ENCODE measurements around the gene ZNF593OS. TPM values are rescaled to one million over a fixed set of nuclear protein-coding genes. Genes with fewer than 3 reads are reported as not detected.

The ZNF593OS gene
- total RNA-seq, 1 experiment from 2014 or later: not detected

DNA sequence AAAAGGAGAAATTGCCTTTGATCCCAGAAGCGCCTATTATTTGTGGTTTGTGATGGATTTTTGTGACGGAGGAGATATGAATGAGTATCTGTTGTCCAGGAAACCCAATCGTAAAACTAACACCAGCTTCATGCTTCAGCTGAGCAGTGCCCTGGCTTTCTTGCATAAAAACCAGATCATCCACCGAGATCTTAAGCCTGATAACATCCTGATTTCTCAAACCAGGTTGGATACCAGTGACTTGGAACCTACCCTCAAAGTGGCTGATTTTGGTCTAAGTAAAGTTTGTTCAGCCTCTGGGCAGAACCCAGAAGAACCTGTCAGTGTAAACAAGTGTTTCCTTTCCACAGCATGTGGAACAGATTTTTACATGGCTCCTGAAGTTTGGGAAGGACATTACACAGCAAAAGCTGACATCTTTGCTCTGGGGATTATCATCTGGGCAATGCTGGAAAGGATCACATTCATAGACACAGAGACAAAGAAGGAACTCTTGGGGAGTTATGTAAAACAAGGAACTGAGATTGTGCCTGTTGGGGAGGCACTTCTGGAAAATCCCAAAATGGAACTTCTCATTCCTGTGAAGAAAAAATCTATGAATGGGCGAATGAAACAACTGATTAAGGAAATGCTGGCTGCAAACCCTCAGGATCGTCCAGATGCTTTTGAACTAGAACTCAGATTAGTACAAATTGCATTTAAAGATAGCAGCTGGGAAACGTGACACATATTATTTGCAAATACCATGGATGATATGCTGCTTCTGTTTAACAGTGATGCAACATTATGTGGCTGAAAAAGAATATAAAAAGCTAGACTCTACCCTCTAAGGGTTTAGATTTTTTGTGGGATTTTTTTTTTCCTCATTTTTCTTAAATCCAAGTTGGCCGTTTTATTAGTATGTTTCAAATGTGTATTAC lies 49.5 kb downstream of the ZNF593OS start:
- no peak overlapping the region for H3K27ac ChIP-seq (ENCODE audit: insufficient read length, low read depth, low read length)
- H3K23me2 ChIP-seq (ENCODE audit: insufficient read length, low read depth, low read length, poor library complexity, severe bottlenecking): no peaks in the 10 kb centered on the region
- TF ChIP-seq, protein P1, sequence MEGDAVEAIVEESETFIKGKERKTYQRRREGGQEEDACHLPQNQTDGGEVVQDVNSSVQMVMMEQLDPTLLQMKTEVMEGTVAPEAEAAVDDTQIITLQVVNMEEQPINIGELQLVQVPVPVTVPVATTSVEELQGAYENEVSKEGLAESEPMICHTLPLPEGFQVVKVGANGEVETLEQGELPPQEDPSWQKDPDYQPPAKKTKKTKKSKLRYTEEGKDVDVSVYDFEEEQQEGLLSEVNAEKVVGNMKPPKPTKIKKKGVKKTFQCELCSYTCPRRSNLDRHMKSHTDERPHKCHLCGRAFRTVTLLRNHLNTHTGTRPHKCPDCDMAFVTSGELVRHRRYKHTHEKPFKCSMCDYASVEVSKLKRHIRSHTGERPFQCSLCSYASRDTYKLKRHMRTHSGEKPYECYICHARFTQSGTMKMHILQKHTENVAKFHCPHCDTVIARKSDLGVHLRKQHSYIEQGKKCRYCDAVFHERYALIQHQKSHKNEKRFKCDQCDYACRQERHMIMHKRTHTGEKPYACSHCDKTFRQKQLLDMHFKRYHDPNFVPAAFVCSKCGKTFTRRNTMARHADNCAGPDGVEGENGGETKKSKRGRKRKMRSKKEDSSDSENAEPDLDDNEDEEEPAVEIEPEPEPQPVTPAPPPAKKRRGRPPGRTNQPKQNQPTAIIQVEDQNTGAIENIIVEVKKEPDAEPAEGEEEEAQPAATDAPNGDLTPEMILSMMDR (conservative IDR thresholded peaks at IDR 0.05): no peak

More for the DNA sequence above, 49.5 kb downstream of the ZNF593OS start:
- Histone ChIP-seq H3K27me3 (ENCODE audit: insufficient read depth, low read length) (no peaks in the 10 kb centered on the region), H3K23ac (ENCODE audit: insufficient read length, low read depth, low read length) (no peak overlapping the region), H3K9me3 (ENCODE audit: control insufficient read depth, low read depth, low read length) (no peaks in the 10 kb centered on the region), H2BK5ac (ENCODE audit: insufficient read length, low read length) (no peak overlapping the region), H3K18ac (ENCODE audit: insufficient read length, low read depth, low read length) (no peak overlapping the region), H4K8ac (replicated peaks; ENCODE audit: insufficient read length, low read depth, low read length) (no peak overlapping the region), H4K91ac (ENCODE audit: insufficient read length, low read depth, low read length) (no peak overlapping the region), H4K20me1 (ENCODE audit: control insufficient read depth, insufficient read depth, insufficient read length) (no peaks in the 10 kb centered on the region), H3K9ac (ENCODE audit: extremely low read depth, insufficient read length, low read length) (no peak overlapping the region), H3K56ac (ENCODE audit: insufficient read length, low read depth, low read length) (no peak overlapping the region), H2BK12ac (ENCODE audit: insufficient read length, low read depth, low read length) (no peak overlapping the region), H3K79me1 (ENCODE audit: insufficient read depth, low read depth, low read length, poor library complexity, severe bottlenecking) (no peaks in the 10 kb centered on the region), H2AFZ (ENCODE audit: low read length) (no peak overlapping the region), H3K4me2 (ENCODE audit: insufficient read depth, insufficient read length, low read length) (no peak overlapping the region), H2AK5ac (ENCODE audit: insufficient read length, low read length) (no peak overlapping the region), H3K79me2 (ENCODE audit: insufficient read depth, low read length) (no peaks in the 10 kb centered on the region), H2BK20ac (ENCODE audit: low read depth, low read length, poor library complexity, severe bottlenecking) (no peak overlapping the region), H4K5ac (ENCODE audit: insufficient read length, low read depth, low read length) (no peak overlapping the region), H3K4me1 (ENCODE audit: insufficient read depth, low read length) (no peaks in the 10 kb centered on the region), H3K4ac (ENCODE audit: low read depth, low read length) (no peak overlapping the region), H3T11ph (ENCODE audit: low read length) (no peak overlapping the region), H2BK15ac (ENCODE audit: low read depth, low read length) (no peak overlapping the region), H3K14ac (ENCODE audit: insufficient read depth, low read length) (no peak overlapping the region), H2BK120ac (ENCODE audit: low read depth, low read length, poor library complexity, severe bottlenecking) (no peak overlapping the region)
- no peaks in the 10 kb centered on the region for H3K27me3 Mint-ChIP-seq (ENCODE audit: low read depth)
- no peak overlapping the region for H3K4me3 Mint-ChIP-seq
- H3K36me3 Mint-ChIP-seq (ENCODE audit: insufficient read depth in 1 of 3, low read depth in 3 of 3): peaks cover 0 to 30% (median 12%) of the 10 kb centered on the region in 3 experiments; a peak in 5 of 7 replicates
- 0 out of 7 replicates have a peak overlapping the region, but pooled peaks of 1 of the 3 experiments have one; percentile 1 for H3K27ac Mint-ChIP-seq
- peaks cover 4 to 5% of the 10 kb centered on the region in 2 experiments; a peak in 2 of 4 replicates for H3K4me1 Mint-ChIP-seq
- H3K9me3 Mint-ChIP-seq: no peaks in the 10 kb centered on the region
- WGBS (ENCODE audit: extremely low coverage, insufficient read length, low lambda C conversion rate): no CpG with 5 or more reads among the region's 8 CpGs
- DNase-seq: no peak

Data from H9 (cell line).